WI38 (cell line): ENCODE data around the gene TIMP4.

Source experiments
- H3K4me3 ChIP-seq: 2 replicates; pipeline ENCODE4 v1.5.1; 2011; ENCODE audit warnings: low read depth, mild to moderate bottlenecking, control low read depth, low read length
- TF ChIP-seq, protein P1 (sequence below): IDR thresholded peaks from 2 replicates; pipeline ENCODE4 v1.5.1; 2012; ENCODE audit warnings: low read depth, mild to moderate bottlenecking, control low read depth, low read length

Gene TIMP4

GRCh38 chr3:12194669-12195161, 36.0 kb upstream of the TIMP4 start:
- no peak overlapping the region for H3K4me3 ChIP-seq
- TF ChIP-seq, protein P1, sequence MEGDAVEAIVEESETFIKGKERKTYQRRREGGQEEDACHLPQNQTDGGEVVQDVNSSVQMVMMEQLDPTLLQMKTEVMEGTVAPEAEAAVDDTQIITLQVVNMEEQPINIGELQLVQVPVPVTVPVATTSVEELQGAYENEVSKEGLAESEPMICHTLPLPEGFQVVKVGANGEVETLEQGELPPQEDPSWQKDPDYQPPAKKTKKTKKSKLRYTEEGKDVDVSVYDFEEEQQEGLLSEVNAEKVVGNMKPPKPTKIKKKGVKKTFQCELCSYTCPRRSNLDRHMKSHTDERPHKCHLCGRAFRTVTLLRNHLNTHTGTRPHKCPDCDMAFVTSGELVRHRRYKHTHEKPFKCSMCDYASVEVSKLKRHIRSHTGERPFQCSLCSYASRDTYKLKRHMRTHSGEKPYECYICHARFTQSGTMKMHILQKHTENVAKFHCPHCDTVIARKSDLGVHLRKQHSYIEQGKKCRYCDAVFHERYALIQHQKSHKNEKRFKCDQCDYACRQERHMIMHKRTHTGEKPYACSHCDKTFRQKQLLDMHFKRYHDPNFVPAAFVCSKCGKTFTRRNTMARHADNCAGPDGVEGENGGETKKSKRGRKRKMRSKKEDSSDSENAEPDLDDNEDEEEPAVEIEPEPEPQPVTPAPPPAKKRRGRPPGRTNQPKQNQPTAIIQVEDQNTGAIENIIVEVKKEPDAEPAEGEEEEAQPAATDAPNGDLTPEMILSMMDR: no peak

GRCh38 chr3:12194209-12194608, 35.5 kb upstream of the TIMP4 start:
- H3K4me3 ChIP-seq: no peak overlapping the region
- TF ChIP-seq, protein P1: no peak

- TF ChIP-seq, protein P1: no peak
- no peak overlapping the region for H3K4me3 ChIP-seq
Observed at GRCh38 chr3:12193485-12194165, 34.9 kb upstream of the TIMP4 start.

DNA sequence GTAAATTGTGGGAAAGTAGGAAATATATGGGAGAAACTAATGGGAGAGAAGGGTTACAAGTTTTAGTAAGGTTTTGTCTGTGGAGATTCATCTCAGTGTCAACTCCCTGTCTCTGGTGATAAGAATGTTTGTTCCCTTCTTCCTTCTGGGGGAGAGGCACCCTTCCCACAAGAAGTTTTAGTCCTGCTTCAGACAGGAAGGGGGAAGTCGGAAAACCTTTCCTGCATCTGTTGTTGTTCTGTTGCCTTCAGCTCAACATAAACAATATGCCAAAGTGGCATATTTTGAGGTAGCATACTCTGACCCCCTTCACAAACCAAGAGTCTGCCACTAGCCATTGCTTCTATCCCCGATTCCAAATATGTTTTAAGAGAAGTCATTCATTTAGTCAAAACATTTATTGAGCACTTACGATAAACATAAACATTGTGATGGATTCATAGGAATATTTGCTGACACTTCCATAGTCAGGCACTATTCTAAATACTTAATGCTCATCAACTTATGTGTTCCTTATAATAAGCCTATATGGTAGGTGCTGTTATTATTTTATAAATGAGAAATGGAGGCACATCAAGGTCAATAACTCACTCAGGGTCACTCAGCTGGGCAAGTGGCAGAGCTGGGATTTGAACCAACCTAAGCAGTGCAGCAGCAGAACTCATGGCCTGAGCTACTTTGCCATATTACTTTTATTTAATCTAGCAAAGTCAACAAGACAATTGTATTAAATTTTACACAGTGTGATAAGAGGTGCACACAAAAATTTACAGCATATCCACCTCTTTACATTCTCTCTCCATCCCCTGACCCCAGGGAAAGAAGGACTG, 34.2 kb upstream of the TIMP4 start:
- no peak overlapping the region for H3K4me3 ChIP-seq
- TF ChIP-seq, protein P1: no peak

- H3K4me3 ChIP-seq: no peak overlapping the region
- TF ChIP-seq, protein P1: no peak
Observed at GRCh38 chr3:12192173-12192572, 33.5 kb upstream of the TIMP4 start.

DNA sequence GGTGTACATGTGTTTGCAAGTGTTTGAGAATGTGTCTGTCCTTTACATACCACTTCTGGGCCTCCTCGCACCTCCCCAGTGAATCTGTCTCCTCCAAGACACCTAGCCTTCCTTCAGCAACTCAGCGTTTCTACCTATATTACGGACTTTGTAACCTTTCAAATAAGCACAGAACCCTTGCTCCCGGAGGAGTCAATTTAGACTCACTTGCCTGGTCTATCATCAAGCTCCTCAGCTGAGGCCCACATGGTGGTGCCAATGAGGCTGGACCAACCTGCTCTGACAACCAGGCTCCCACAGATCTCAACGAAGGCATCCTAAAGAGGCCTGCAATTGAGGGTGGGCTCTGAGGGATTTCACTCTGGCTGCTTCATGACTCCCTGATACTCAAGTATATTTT, 32.8 kb upstream of the TIMP4 start:
- TF ChIP-seq, protein P1: no peak
- H3K4me3 ChIP-seq: no peak overlapping the region

- TF ChIP-seq, protein P1: no peak
- no peak overlapping the region for H3K4me3 ChIP-seq
Observed at GRCh38 chr3:12190832-12191231, 32.1 kb upstream of the TIMP4 start.
